Measurements from ENCODE around the gene SLC36A1.

DNA sequence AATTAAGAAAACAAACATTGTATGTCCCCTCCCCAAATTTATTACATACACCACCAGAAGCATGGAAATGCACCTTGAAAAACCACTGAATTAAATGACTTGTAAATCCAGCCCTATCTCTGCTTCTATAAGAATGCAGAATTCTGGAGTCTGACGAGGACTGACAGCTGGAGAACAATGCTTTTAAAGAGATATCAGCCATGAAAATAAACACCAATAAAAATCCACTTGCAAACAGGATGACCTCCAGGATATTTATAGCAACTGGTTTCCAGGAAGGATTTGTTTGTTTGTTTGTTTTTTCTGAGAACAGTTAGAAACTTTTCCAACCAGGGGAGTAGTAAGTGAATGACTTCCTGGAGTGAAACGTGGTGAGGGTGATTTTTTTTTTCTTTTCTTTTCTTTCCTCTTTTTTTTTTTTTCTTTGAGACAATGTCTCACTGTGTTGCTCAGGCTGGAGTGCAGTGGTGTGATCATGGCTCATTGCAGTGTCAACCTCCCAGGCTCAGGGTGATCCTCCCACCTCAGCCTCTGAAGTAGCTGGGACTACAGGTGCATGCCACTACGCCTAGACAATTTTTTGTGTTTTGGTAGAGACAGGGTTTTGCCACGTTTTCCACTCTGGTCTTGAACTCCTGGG, 38.7 kb upstream of the SLC36A1 start:
- TF ChIP-seq, protein P1, sequence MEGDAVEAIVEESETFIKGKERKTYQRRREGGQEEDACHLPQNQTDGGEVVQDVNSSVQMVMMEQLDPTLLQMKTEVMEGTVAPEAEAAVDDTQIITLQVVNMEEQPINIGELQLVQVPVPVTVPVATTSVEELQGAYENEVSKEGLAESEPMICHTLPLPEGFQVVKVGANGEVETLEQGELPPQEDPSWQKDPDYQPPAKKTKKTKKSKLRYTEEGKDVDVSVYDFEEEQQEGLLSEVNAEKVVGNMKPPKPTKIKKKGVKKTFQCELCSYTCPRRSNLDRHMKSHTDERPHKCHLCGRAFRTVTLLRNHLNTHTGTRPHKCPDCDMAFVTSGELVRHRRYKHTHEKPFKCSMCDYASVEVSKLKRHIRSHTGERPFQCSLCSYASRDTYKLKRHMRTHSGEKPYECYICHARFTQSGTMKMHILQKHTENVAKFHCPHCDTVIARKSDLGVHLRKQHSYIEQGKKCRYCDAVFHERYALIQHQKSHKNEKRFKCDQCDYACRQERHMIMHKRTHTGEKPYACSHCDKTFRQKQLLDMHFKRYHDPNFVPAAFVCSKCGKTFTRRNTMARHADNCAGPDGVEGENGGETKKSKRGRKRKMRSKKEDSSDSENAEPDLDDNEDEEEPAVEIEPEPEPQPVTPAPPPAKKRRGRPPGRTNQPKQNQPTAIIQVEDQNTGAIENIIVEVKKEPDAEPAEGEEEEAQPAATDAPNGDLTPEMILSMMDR (IDR thresholded peaks at IDR 0.05; ENCODE audit: low read depth, low read length): no peak
- TF ChIP-seq POLR2A (IDR thresholded peaks at IDR 0.05; ENCODE audit: extremely low read depth, insufficient read length) (no peak), MYC (IDR thresholded peaks at IDR 0.05; ENCODE audit: low read depth, low read length) (no peak)

All from NB4 (cell line).